Fibroblast of lung (primary cell): ENCODE measurements around the gene FAM118A.

Experiments
- CTCF ChIP-seq, 2 donors: IDR thresholded peaks in 1 of 2; conservative IDR thresholded peaks in 1 of 2; 1 replicate in 1 of 2; 2 replicates in 1 of 2; pipeline ENCODE4 v1.5.1; 2011 to 2012; ENCODE audit warnings: low read length in 2 of 2, control low read depth in 1 of 2, inconsistent platforms in 1 of 2, low read depth in 1 of 2, mild to moderate bottlenecking in 1 of 2
- EZH2 ChIP-seq: IDR thresholded peaks from 2 replicates; pipeline ENCODE4 v1.5.1; 2012; ENCODE audit warnings: low read length, control low read depth, mild to moderate bottlenecking; ENCODE audit errors: missing control alignments

DNA sequence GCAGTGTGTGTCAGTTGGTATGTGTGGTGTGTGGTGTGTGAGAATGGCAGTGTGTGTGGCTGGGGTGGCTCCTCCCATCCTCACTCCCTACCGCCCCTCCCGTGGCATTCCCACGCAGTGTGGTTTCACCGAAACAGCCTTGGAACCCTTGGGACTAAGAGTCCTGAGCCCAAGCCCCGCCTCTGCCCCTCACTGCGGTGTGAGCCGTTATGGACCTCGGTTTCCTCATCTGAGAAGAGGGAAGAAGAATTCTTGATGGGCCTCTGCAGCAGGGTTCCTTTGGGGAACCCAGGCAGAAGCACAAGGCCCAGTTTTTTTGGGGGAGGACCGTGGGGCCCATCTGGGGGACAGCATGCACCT lies 17.8 kb upstream of the FAM118A start:
- TF ChIP-seq CTCF (conservative IDR thresholded peaks at IDR 0.05 in 1 of 2, IDR thresholded peaks at IDR 0.05 in 1 of 2; ENCODE audit: low read depth in 1 of 2, low read length in 2 of 2) (no peak), EZH2 (no peak)
